DOHH2 (cell line): ENCODE data around the gene DSCAM.

Experiments used
- H3F3A ChIP-seq: fragments of 200-600 bp; sonication (generic), shearing (Covaris generic); 2 replicates; pipeline ENCODE4 v1.6.0; 2016; ENCODE audit warnings: antibody characterized with exemption, mild to moderate bottlenecking; ENCODE audit not compliant: control insufficient read depth, insufficient read depth
- H3K27ac ChIP-seq: fragments of 200-600 bp; sonication (generic); 2 replicates; pipeline ENCODE4 v1.5.1; 2014; ENCODE audit warnings: low read depth, mild to moderate bottlenecking, low read length, moderate library complexity
- H3K27me3 ChIP-seq: fragments of 200-600 bp; sonication (generic); 2 replicates; pipeline ENCODE4 v1.6.1; 2014; ENCODE audit warnings: mild to moderate bottlenecking, low read length, mixed read lengths; ENCODE audit not compliant: control insufficient read depth
- H3K36me3 ChIP-seq: fragments of 200-600 bp; sonication (generic); 2 replicates; pipeline ENCODE4 v1.6.1; 2014; ENCODE audit warnings: mild to moderate bottlenecking, low read length, moderate library complexity, mixed read lengths; ENCODE audit not compliant: control insufficient read depth
- H3K4me1 ChIP-seq: fragments of 200-600 bp; sonication (generic); 2 replicates; pipeline ENCODE4 v1.6.1; 2014; ENCODE audit warnings: mild to moderate bottlenecking, low read length, mixed read lengths; ENCODE audit not compliant: control insufficient read depth
- H3K4me2 ChIP-seq: fragments of 200-600 bp; sonication (generic); 2 replicates; pipeline ENCODE4 v1.6.0; 2014; ENCODE audit warnings: mild to moderate bottlenecking, low read length, moderate library complexity
- H3K4me3 ChIP-seq: fragments of 200-600 bp; sonication (generic); 2 replicates; pipeline ENCODE4 v1.5.1; 2014; ENCODE audit warnings: mild to moderate bottlenecking, low read length, mixed read lengths
- H3K79me2 ChIP-seq: fragments of 200-600 bp; sonication (generic); 2 replicates; pipeline ENCODE4 v1.6.1; 2014; ENCODE audit warnings: mild to moderate bottlenecking, low read length, mixed read lengths; ENCODE audit not compliant: control insufficient read depth
- H3K9me2 ChIP-seq: fragments of 200-600 bp; sonication (generic); replicated peaks from 2 replicates; pipeline ENCODE4 v1.6.1; 2014; ENCODE audit warnings: mild to moderate bottlenecking, low read length, mixed read lengths; ENCODE audit not compliant: control insufficient read depth
- H3K9me3 ChIP-seq: fragments of 200-600 bp; sonication (generic); 2 replicates; pipeline ENCODE4 v1.6.1; 2014; ENCODE audit warnings: antibody characterized with exemption, low read length, mixed read lengths; ENCODE audit not compliant: control insufficient read depth, insufficient read depth
- H4K20me1 ChIP-seq: fragments of 200-600 bp; sonication (generic); 2 replicates; pipeline ENCODE4 v1.6.0; 2014; ENCODE audit warnings: low read depth, mild to moderate bottlenecking, antibody characterized with exemption, low read length, moderate library complexity; ENCODE audit not compliant: control insufficient read depth, insufficient read depth
- CTCF ChIP-seq: fragments of 200-600 bp; sonication (generic); IDR thresholded peaks from one replicate; pipeline ENCODE4 v1.5.1; 2014; ENCODE audit warnings: antibody characterized with exemption, mild to moderate bottlenecking, low read depth, low read length; ENCODE audit not compliant: poor library complexity, severe bottlenecking
- EZH2phosphoT487 ChIP-seq: fragments of 200-600 bp; sonication (generic); IDR thresholded peaks from 2 replicates; pipeline ENCODE4 v1.6.1; 2017; ENCODE audit warnings: borderline replicate concordance, mild to moderate bottlenecking, antibody characterized with exemption, low read length, moderate library complexity, mixed read lengths

DSCAM gene

GRCh38 chr21:40733024-40733397 is 113.9 kb downstream of the DSCAM start:
- Histone ChIP-seq H3K79me2 (no peaks in the 10 kb centered on the region), H3K4me2 (no peak overlapping the region), H3K27me3 (no peaks in the 10 kb centered on the region), H3K36me3 (no peaks in the 10 kb centered on the region), H4K20me1 (no peaks in the 10 kb centered on the region), H3K9me3 (peaks cover 15% of the 10 kb centered on the region; the same call in 1 of the 2 replicates), H3F3A (no peaks in the 10 kb centered on the region), H3K9me2 (no peaks in the 10 kb centered on the region), H3K4me1 (no peaks in the 10 kb centered on the region), H3K27ac (no peak overlapping the region), H3K4me3 (no peak overlapping the region)
- no peak for TF ChIP-seq CTCF
- no peak for TF ChIP-seq EZH2phosphoT487

DNA sequence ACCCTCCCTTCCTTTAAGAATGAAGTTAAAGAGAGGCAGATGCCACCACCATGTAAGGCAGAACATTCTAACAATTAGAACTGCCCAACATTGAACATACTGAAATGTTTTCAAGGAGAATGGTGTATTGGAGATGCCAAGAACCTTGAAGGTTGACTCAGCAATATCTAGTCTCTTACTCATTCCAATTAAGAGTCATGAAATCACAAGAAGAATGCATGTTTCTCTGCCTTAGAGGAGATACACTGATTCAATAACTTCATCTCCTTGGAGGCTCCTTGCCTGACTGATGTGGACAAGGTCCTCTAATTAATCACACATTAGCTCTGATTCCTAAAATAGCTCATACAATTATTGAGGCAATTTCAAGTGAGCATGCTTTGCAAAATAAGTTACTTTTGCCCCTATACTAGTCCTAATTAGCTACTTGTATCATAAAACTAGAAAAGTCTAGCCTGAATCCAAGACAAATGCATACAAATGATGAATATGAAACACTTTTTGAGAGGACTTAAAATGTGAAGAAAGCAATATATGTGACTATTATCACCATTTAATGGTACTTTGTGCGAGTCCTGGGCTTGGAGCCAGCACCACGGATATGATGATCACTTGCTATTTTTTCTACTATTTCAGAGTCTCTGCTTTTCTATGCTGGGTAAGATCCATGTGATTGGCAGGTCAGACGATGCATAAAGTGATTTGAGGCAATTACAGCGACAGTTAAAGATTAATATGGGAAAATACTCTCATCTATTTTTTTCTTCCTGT is 114.5 kb downstream of the DSCAM start:
- Histone ChIP-seq H3K27me3 (no peaks in the 10 kb centered on the region), H3K9me2 (no peaks in the 10 kb centered on the region), H4K20me1 (no peaks in the 10 kb centered on the region), H3F3A (no peaks in the 10 kb centered on the region), H3K9me3 (peaks cover 15% of the 10 kb centered on the region; the same call in 1 of the 2 replicates), H3K4me1 (no peaks in the 10 kb centered on the region), H3K79me2 (no peaks in the 10 kb centered on the region), H3K4me3 (no peak overlapping the region), H3K36me3 (no peaks in the 10 kb centered on the region), H3K4me2 (no peak overlapping the region), H3K27ac (no peak overlapping the region)
- TF ChIP-seq CTCF (no peak), EZH2phosphoT487 (no peak)

GRCh38 chr21:40731206-40731605 is 115.8 kb downstream of the DSCAM start:
- TF ChIP-seq CTCF (no peak), EZH2phosphoT487 (no peak)
- Histone ChIP-seq H3K79me2 (no peaks in the 10 kb centered on the region), H3K4me2 (no peak overlapping the region), H4K20me1 (no peaks in the 10 kb centered on the region), H3K9me2 (no peaks in the 10 kb centered on the region), H3K9me3 (peaks cover 15% of the 10 kb centered on the region; the same call in 1 of the 2 replicates), H3K27ac (no peak overlapping the region), H3K4me1 (no peaks in the 10 kb centered on the region), H3K4me3 (no peak overlapping the region), H3K36me3 (no peaks in the 10 kb centered on the region), H3F3A (no peaks in the 10 kb centered on the region), H3K27me3 (no peaks in the 10 kb centered on the region)
